CD4-positive, alpha-beta T cell treated with Interleukin-21 for 1 hour (primary cell): ENCODE data around the gene AEBP1.

Source experiments
- DNase-seq: peaks from one replicate; pipeline ENCODE4 v3.0.0-alpha.2; 2020

AEBP1 gene

GRCh38 chr7:44087911-44088838 is 16.0 kb upstream of the AEBP1 start:
- DNase-seq, result no peak

GRCh38 chr7:44093102-44093641 is 11.0 kb upstream of the AEBP1 start:
- DNase-seq, result no peak

- DNase-seq, result no peak
These were observed 9.8 kb upstream of the AEBP1 start for GRCh38 chr7:44094365-44094764.

- DNase-seq, result no peak
These were observed 9.1 kb upstream of the AEBP1 start for GRCh38 chr7:44094883-44095592.

GRCh38 chr7:44095781-44096180 is 8.4 kb upstream of the AEBP1 start:
- no peak for DNase-seq

GRCh38 chr7:44096326-44096881 is 7.7 kb upstream of the AEBP1 start:
- DNase-seq, result no peak

- no peak for DNase-seq
These were observed 6.8 kb upstream of the AEBP1 start for GRCh38 chr7:44097064-44097932.

GRCh38 chr7:44098092-44099068 is 5.8 kb upstream of the AEBP1 start:
- no peak for DNase-seq

GRCh38 chr7:44099669-44100068 is 4.5 kb upstream of the AEBP1 start:
- DNase-seq, result no peak

GRCh38 chr7:44100458-44101302 is 3.5 kb upstream of the AEBP1 start:
- DNase-seq, result no peak

GRCh38 chr7:44101303-44101965 is 2.7 kb upstream of the AEBP1 start:
- no peak for DNase-seq

GRCh38 chr7:44101966-44102845 is 1.9 kb upstream of the AEBP1 start:
- DNase-seq, result no peak

- DNase-seq, result no peak
These were observed 1.1 kb upstream of the AEBP1 start for GRCh38 chr7:44102846-44103565.

GRCh38 chr7:44103566-44103922 is 601 bp upstream of the AEBP1 start:
- no peak for DNase-seq

GRCh38 chr7:44104860-44105771 is 971 bp downstream of the AEBP1 start:
- DNase-seq, result no peak

- DNase-seq, result no peak
These were observed 1.7 kb downstream of the AEBP1 start for GRCh38 chr7:44105832-44106231.
